GM20000 (cell line): ENCODE data around the gene SLC4A3.

Experiments used
- DNase-seq: peaks from one replicate; pipeline ENCODE4 v3.0.0; 2012; ENCODE audit warnings: low spot score
- CTCF ChIP-seq: IDR thresholded peaks from 2 replicates; pipeline ENCODE4 v1.5.1; 2012; ENCODE audit warnings: mild to moderate bottlenecking, control low read depth; ENCODE audit errors: extremely low read depth, missing control alignments

Gene SLC4A3

GRCh38 chr2:219664041-219664440 is 36.6 kb downstream of the SLC4A3 start:
- no peak for TF ChIP-seq CTCF
- no peak for DNase-seq

GRCh38 chr2:219664944-219665343 is 37.5 kb downstream of the SLC4A3 start:
- no peak for TF ChIP-seq CTCF
- no peak for DNase-seq

- TF ChIP-seq CTCF, result no peak
- DNase-seq, result no peak
Observed at GRCh38 chr2:219665926-219666325, 38.5 kb downstream of the SLC4A3 start.

GRCh38 chr2:219668316-219668715 is 40.9 kb downstream of the SLC4A3 start:
- no peak for TF ChIP-seq CTCF
- no peak for DNase-seq

- no peak for DNase-seq
- TF ChIP-seq CTCF, result no peak
Observed at GRCh38 chr2:219670386-219670785, 43.0 kb downstream of the SLC4A3 start.

- no peak for DNase-seq
- TF ChIP-seq CTCF, result no peak
Observed at GRCh38 chr2:219671279-219671678, 43.8 kb downstream of the SLC4A3 start.

- no peak for DNase-seq
- TF ChIP-seq CTCF, result no peak
Observed at GRCh38 chr2:219672406-219672805, 45.0 kb downstream of the SLC4A3 start.
